H54 (cell line): ENCODE measurements around the gene DCD.
A peak's percentile ranks its signal among the peaks of the same experiment; 100 is the strongest.
"Not testable (repeated sequence)": the region's sequence is repeated elsewhere in the genome, so short reads cannot be mapped to it uniquely, and the experiment has no call there.

Source experiments
- DNase-seq: peaks from one replicate; pipeline ENCODE4 v3.0.0; 2011; ENCODE audit warnings: low spot score, mixed read lengths; ENCODE audit not compliant: insufficient read length
- FAIRE-seq: peaks from 3 replicates; lab custom pipeline; 2011; peaks lifted over from hg19 to GRCh38; lab: Jason Lieb, UNC
- POLR2A ChIP-seq: IDR thresholded peaks from 2 replicates; pipeline ENCODE4 v1.6.1; 2011; ENCODE audit warnings: low read depth, mild to moderate bottlenecking, low read length

DCD gene

GRCh38 chr12:54663603-54664002, 15.4 kb upstream of the DCD start:
- FAIRE-seq (no peak), DNase-seq (no peak)
- TF ChIP-seq POLR2A, result no peak

GRCh38 chr12:54662026-54662425, 13.9 kb upstream of the DCD start:
- FAIRE-seq (no peak), DNase-seq (no peak)
- TF ChIP-seq POLR2A, result no peak

GRCh38 chr12:54661048-54661447, 12.9 kb upstream of the DCD start:
- no peak for TF ChIP-seq POLR2A
- FAIRE-seq, result no peak
- DNase-seq, result no peak

GRCh38 chr12:54660320-54660962, 12.3 kb upstream of the DCD start:
- FAIRE-seq, result no peak
- no peak for TF ChIP-seq POLR2A
- DNase-seq, result no peak

GRCh38 chr12:54658306-54659264, 10.4 kb upstream of the DCD start:
- TF ChIP-seq POLR2A, result no peak
- FAIRE-seq (no peak), DNase-seq (peak; percentile 45)

GRCh38 chr12:54657105-54657607, 9.0 kb upstream of the DCD start:
- DNase-seq (no peak), FAIRE-seq (no peak)
- no peak for TF ChIP-seq POLR2A

- no peak for DNase-seq
- TF ChIP-seq POLR2A, result no peak
- no peak for FAIRE-seq
These were observed 6.8 kb upstream of the DCD start for GRCh38 chr12:54654926-54655325.

- DNase-seq, result no peak
- no peak for FAIRE-seq
- TF ChIP-seq POLR2A, result no peak
These were observed 4.9 kb upstream of the DCD start for GRCh38 chr12:54653025-54653424.

GRCh38 chr12:54650889-54651288, 2.7 kb upstream of the DCD start:
- TF ChIP-seq POLR2A, result no peak
- FAIRE-seq, result no peak
- DNase-seq, result no peak

GRCh38 chr12:54650409-54650808, 2.2 kb upstream of the DCD start:
- DNase-seq (no peak), FAIRE-seq (no peak)
- no peak for TF ChIP-seq POLR2A

GRCh38 chr12:54649825-54650224, 1.7 kb upstream of the DCD start:
- no peak for DNase-seq
- no peak for FAIRE-seq
- no peak for TF ChIP-seq POLR2A

GRCh38 chr12:54641554-54641953, 6.6 kb downstream of the DCD start:
- no peak for TF ChIP-seq POLR2A
- DNase-seq (no peak), FAIRE-seq (no peak)

- DNase-seq (no peak), FAIRE-seq (no peak)
- no peak for TF ChIP-seq POLR2A
These were observed 7.1 kb downstream of the DCD start for GRCh38 chr12:54641089-54641488.

- not testable (repeated sequence) for DNase-seq, FAIRE-seq
These were observed 9.1 kb downstream of the DCD start for GRCh38 chr12:54639112-54639511.

- FAIRE-seq (no peak), DNase-seq (no peak)
- TF ChIP-seq POLR2A, result no peak
These were observed 13.4 kb downstream of the DCD start, which contains the start of gene LACRT for GRCh38 chr12:54634795-54635194. Gene LACRT, minus strand, starts transcription at chr12:54634895. Its CDS starts 54 bp downstream, at chr12:54634841.
